Natural killer cell (primary cell): Measurements from ENCODE around the gene GABRB1. TPM values are rescaled to one million over a fixed set of nuclear protein-coding genes. Genes with fewer than 3 reads are reported as not detected.

Experiments
- ATAC-seq, 3 donors: fragments of 150-1000 bp in 2 of 3; fragments of 200-7000 bp in 1 of 3; cut with Tn5 transposase; 1 replicate in 1 of 3; 2 replicates in 2 of 3; pipeline ENCODE4 v1.10.0; 2021; ENCODE audit warnings: mild to moderate bottlenecking in 2 of 3, moderate library complexity in 2 of 3
- DNase-seq, 2 donors: peaks; one replicate each; pipeline versions ENCODE4 v3.0.0 to v3.0.0-alpha.2; 2013 to 2021; ENCODE audit warnings: mixed read lengths in 1 of 2
- H3K27ac ChIP-seq: one replicate; pipeline ENCODE4 v1.5.1; 2013; ENCODE audit warnings: mild to moderate bottlenecking, low read length
- H3K27me3 ChIP-seq: one replicate; pipeline ENCODE4 v1.6.1; 2013; ENCODE audit warnings: low read length; ENCODE audit not compliant: control insufficient read depth, insufficient read depth
- H3K36me3 ChIP-seq: one replicate; pipeline ENCODE4 v1.6.1; 2013; ENCODE audit warnings: low read length; ENCODE audit not compliant: control insufficient read depth, insufficient read depth
- H3K4me1 ChIP-seq: one replicate; pipeline ENCODE4 v1.6.1; 2013; ENCODE audit warnings: low read length; ENCODE audit not compliant: control insufficient read depth, insufficient read depth
- H3K4me3 ChIP-seq: one replicate; pipeline ENCODE4 v1.5.1; 2013; ENCODE audit warnings: low read length
- H3K9me3 ChIP-seq: one replicate; pipeline ENCODE4 v1.6.1; 2013; ENCODE audit warnings: low read length; ENCODE audit not compliant: control insufficient read depth, insufficient read depth
- H3K27ac Mint-ChIP-seq, 2 donors: one replicate each; pipeline ENCODE4 v1.8.0; 2022; ENCODE audit warnings: mild to moderate bottlenecking in 2 of 2, mixed read lengths in 2 of 2, moderate library complexity in 1 of 2
- H3K27me3 Mint-ChIP-seq, 2 donors: one replicate each; pipeline ENCODE4 v1.8.0; 2022; ENCODE audit warnings: low read depth in 2 of 2, mixed read lengths in 2 of 2
- H3K36me3 Mint-ChIP-seq: one replicate; pipeline ENCODE4 v1.8.0; 2022; ENCODE audit warnings: mixed read lengths
- H3K4me1 Mint-ChIP-seq, 2 donors: one replicate each; pipeline ENCODE4 v1.8.0; 2022; ENCODE audit warnings: mixed read lengths in 2 of 2
- H3K4me3 Mint-ChIP-seq: one replicate; pipeline ENCODE4 v1.8.0; 2022; ENCODE audit warnings: mild to moderate bottlenecking, moderate library complexity, mixed read lengths
- H3K9me3 Mint-ChIP-seq, 2 donors: one replicate each; pipeline ENCODE4 v1.8.0; 2022; ENCODE audit warnings: mixed read lengths in 2 of 2
- CTCF ChIP-seq: fragments of 200-600 bp; IDR thresholded peaks from one replicate; pipeline ENCODE4 v1.8.0; 2022; ENCODE audit warnings: antibody characterized with exemption
- WGBS: methylation state at CpG from one replicate; pipeline ENCODE4 v1.1.7; 2013; ENCODE audit warnings: missing lambda C conversion rate; ENCODE audit not compliant: insufficient coverage; 5-methylcytosine and 5-hydroxymethylcytosine counted together
- intact Hi-C: fragments of 100-400 bp; cut with micrococcal nuclease; formaldehyde crosslinking; loops from one replicate; pipeline ENCODE4 v1.14.2; 2022
- total RNA-seq, 4 donors: library from RNA; stranded (reverse); fragments of 120-200 nt in 1 of 4; gene quantifications; one replicate each; pipeline versions ENCODE4 v1.2.3 to v1.2.4, GENCODE V29; 2013 to 2022

GABRB1 gene
- total RNA-seq, 3 donors from 2014 or later (not counting 1 experiment from before 2014, with no cell fraction given) = not detected

DNA sequence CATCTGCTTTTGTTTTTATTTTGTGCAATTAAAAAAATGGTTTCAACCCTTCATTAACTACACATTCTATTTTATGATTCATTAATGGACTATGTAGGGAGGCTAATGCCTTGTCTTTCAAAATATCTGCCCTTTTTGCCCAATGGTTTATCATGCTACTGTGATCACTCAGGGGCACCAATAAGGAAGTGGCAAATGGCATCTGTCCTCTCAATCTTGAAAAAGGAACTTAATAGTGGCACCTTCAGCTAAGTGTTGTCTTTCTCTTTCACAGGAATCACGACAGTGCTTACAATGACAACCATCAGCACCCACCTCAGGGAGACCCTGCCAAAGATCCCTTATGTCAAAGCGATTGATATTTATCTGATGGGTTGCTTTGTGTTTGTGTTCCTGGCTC is 375.0 kb downstream of the GABRB1 start:
- no peak overlapping the region for H3K27ac ChIP-seq
- H3K36me3 ChIP-seq = no peaks in the 10 kb centered on the region
- WGBS = 100% methylated on average over 1 of the region's 2 CpGs
- no peaks in the 10 kb centered on the region for H3K9me3 ChIP-seq
- Mint-ChIP-seq H3K27me3 (peaks cover 4 to 28% of the 10 kb centered on the region in 2 donors), H3K9me3 (no peaks in the 10 kb centered on the region), H3K27ac (no peak overlapping the region), H3K36me3 (no peaks in the 10 kb centered on the region), H3K4me3 (no peak overlapping the region), H3K4me1 (no peaks in the 10 kb centered on the region)
- intact Hi-C loops = no loop called here
- no peak for TF ChIP-seq CTCF
- no peak overlapping the region for H3K4me3 ChIP-seq
- no peak for ATAC-seq
- no peak for DNase-seq
- peaks cover 2% of the 10 kb centered on the region for H3K27me3 ChIP-seq
- no peaks in the 10 kb centered on the region for H3K4me1 ChIP-seq

DNA sequence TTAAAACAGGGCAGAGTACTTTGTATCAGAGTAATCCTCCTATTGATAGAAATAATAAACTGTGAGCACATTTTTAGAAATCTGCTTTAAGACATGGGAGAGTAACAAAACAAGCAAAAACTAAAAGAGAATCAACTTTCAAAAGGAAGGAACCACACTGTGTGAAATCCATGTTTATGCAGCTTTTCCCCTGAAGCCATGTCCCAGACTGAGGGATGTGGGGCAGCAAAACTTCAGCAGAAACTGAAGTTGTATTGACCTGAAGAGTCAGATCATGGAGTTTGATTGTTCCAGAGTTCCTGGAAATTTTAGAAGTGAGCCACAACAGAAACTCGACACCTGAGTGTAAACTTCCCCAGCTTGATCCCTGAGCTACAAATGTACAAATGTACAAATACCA is 378.9 kb downstream of the GABRB1 start:
- Histone ChIP-seq H3K27me3 (no peaks in the 10 kb centered on the region), H3K4me1 (no peaks in the 10 kb centered on the region), H3K36me3 (no peaks in the 10 kb centered on the region), H3K4me3 (no peak overlapping the region), H3K9me3 (no peaks in the 10 kb centered on the region), H3K27ac (no peak overlapping the region)
- TF ChIP-seq CTCF = no peak
- intact Hi-C loops = no loop called here
- ATAC-seq = no peak
- H3K27me3 Mint-ChIP-seq = peaks cover 7 to 22% of the 10 kb centered on the region in 2 donors
- H3K4me1 Mint-ChIP-seq = no peaks in the 10 kb centered on the region
- no peak overlapping the region for H3K4me3 Mint-ChIP-seq
- H3K9me3 Mint-ChIP-seq = no peaks in the 10 kb centered on the region
- no peaks in the 10 kb centered on the region for H3K36me3 Mint-ChIP-seq
- no peak overlapping the region for H3K27ac Mint-ChIP-seq
- WGBS = 80% methylated on average over 1 of the region's 1 CpG
- DNase-seq = no peak

GRCh38 chr4:47413521-47413920 is 382.2 kb downstream of the GABRB1 start:
- H3K27ac Mint-ChIP-seq = no peak overlapping the region
- no peaks in the 10 kb centered on the region for H3K4me1 ChIP-seq
- no peaks in the 10 kb centered on the region for H3K4me1 Mint-ChIP-seq
- 69% methylated on average over 2 of the region's 2 CpGs for WGBS
- H3K27ac ChIP-seq = no peak overlapping the region
- TF ChIP-seq CTCF = no peak
- no peak overlapping the region for H3K4me3 ChIP-seq
- H3K9me3 ChIP-seq = no peaks in the 10 kb centered on the region
- no peaks in the 10 kb centered on the region for H3K36me3 Mint-ChIP-seq
- H3K9me3 Mint-ChIP-seq = no peaks in the 10 kb centered on the region
- H3K27me3 ChIP-seq = no peaks in the 10 kb centered on the region
- no peaks in the 10 kb centered on the region for H3K36me3 ChIP-seq
- H3K27me3 Mint-ChIP-seq = peaks cover 10 to 20% of the 10 kb centered on the region in 2 donors
- ATAC-seq = no peak
- H3K4me3 Mint-ChIP-seq = no peak overlapping the region
- DNase-seq = no peak
- intact Hi-C loops = no loop called here

DNA sequence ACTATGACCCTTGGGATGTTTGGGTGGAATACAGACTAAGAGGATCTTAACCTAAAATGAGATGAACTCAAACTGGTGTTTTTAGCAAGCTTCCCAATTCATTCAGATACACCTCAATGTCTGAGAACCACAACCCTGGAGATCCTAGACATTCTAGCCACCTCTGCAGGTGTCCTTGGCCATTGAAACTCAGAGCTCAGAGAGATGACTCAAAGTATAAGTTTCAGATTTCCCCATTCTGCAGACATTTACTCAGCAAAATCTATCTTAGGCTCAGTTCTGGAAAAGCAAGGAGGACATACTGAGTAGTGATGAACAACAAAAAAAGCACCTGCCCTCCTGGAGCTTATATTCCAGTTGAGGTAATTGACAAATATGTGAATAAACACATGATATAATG is 384.4 kb downstream of the GABRB1 start:
- no peak for DNase-seq
- no peak overlapping the region for H3K27ac Mint-ChIP-seq
- no peaks in the 10 kb centered on the region for H3K36me3 Mint-ChIP-seq
- H3K36me3 ChIP-seq = no peaks in the 10 kb centered on the region
- ATAC-seq = no peak
- no peak overlapping the region for H3K27ac ChIP-seq
- H3K9me3 ChIP-seq = no peaks in the 10 kb centered on the region
- H3K4me1 ChIP-seq = no peaks in the 10 kb centered on the region
- H3K4me3 Mint-ChIP-seq = no peak overlapping the region
- no peak overlapping the region for H3K4me3 ChIP-seq
- H3K9me3 Mint-ChIP-seq = no peaks in the 10 kb centered on the region
- intact Hi-C loops = no loop called here
- H3K27me3 ChIP-seq = no peaks in the 10 kb centered on the region
- peaks cover 6 to 8% of the 10 kb centered on the region in 2 donors for H3K27me3 Mint-ChIP-seq
- H3K4me1 Mint-ChIP-seq = no peaks in the 10 kb centered on the region
- TF ChIP-seq CTCF = no peak
